Memory B cell (primary cell): Measurements from ENCODE around the gene U2AF1L4.

ENCODE experiments used
- ATAC-seq: fragments of 150-1000 bp; cut with Tn5 transposase; 2 replicates; pipeline ENCODE4 v1.10.0; 2021; ENCODE audit warnings: low read depth, mild to moderate bottlenecking, moderate library complexity
- DNase-seq, 2 donors: peaks; one replicate each; pipeline ENCODE4 v3.0.0; 2022; ENCODE audit warnings: low spot score in 2 of 2
- H3K27ac Mint-ChIP-seq: one replicate; pipeline ENCODE4 v1.8.0; 2022; ENCODE audit warnings: mild to moderate bottlenecking, moderate library complexity, mixed read lengths
- H3K27me3 Mint-ChIP-seq: one replicate; pipeline ENCODE4 v1.8.0; 2022; ENCODE audit warnings: mixed read lengths
- H3K36me3 Mint-ChIP-seq: one replicate; pipeline ENCODE4 v1.8.0; 2022; ENCODE audit warnings: mild to moderate bottlenecking, mixed read lengths
- H3K4me1 Mint-ChIP-seq: one replicate; pipeline ENCODE4 v1.8.0; 2022; ENCODE audit warnings: mixed read lengths
- H3K4me3 Mint-ChIP-seq: one replicate; pipeline ENCODE4 v1.8.0; 2022; ENCODE audit warnings: mild to moderate bottlenecking, moderate library complexity, mixed read lengths
- H3K9me3 Mint-ChIP-seq: one replicate; pipeline ENCODE4 v1.8.0; 2022; ENCODE audit warnings: mixed read lengths

The U2AF1L4 gene

DNA sequence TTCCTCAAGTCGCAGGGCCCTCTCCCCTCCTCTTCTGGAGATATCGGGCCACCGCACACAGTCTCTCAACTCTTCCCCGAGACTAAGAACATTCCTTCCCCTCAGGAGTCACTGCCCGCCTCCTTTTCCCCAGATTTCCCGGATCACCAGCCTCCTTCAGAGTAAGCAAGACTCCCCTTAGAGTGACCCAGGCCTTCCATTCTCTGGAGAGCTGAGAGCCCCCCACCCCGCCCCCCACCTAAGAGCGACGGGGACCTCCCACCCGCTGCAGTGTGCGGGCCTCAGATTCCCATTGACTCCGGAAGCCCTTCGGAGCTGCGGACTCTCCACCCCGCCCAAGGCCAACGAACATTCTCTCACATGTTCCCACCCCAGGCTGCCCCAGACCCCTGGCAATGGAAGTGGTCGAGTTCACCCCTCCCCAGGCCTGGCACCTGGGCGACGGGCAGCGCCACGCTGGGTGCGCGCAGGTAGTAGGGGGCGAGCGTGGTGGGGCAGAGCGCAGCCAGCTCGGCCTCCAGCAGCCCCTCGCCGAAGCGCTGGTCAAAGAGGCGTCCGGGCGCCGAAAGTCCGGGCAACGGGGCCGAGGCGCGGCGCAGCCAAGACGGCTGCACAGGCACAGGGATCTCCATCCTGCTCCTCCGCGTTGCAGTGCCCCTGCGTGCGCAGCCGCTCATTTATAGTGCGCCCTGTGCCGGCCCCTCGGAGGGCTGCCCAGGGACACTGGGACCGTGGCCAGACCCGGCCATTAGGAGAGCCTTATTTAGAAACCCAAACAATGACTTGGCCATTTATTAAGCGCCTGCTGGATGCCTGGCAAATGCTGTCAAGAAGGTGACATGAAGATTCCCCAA is 11.4 kb upstream of the U2AF1L4 start, which contains the start of gene HSPB6:
TSS of gene HSPB6 (minus strand) at position 653 of the 854 bp plus-strand sequence. CDS start at position 632, 21 bp downstream.
- peaks cover 13% of the 10 kb centered on the region for H3K27me3 Mint-ChIP-seq
- H3K4me3 Mint-ChIP-seq = peak within 1 kb of the TSS; percentile 89
- DNase-seq (no peak), ATAC-seq (no peak)
- peak within 1 kb of the TSS; percentile 87 for H3K27ac Mint-ChIP-seq
- H3K9me3 Mint-ChIP-seq = no peaks in the 10 kb centered on the region
- H3K36me3 Mint-ChIP-seq = peaks cover 23% of the 10 kb centered on the region
- peaks cover 20% of the 10 kb centered on the region for H3K4me1 Mint-ChIP-seq

DNA sequence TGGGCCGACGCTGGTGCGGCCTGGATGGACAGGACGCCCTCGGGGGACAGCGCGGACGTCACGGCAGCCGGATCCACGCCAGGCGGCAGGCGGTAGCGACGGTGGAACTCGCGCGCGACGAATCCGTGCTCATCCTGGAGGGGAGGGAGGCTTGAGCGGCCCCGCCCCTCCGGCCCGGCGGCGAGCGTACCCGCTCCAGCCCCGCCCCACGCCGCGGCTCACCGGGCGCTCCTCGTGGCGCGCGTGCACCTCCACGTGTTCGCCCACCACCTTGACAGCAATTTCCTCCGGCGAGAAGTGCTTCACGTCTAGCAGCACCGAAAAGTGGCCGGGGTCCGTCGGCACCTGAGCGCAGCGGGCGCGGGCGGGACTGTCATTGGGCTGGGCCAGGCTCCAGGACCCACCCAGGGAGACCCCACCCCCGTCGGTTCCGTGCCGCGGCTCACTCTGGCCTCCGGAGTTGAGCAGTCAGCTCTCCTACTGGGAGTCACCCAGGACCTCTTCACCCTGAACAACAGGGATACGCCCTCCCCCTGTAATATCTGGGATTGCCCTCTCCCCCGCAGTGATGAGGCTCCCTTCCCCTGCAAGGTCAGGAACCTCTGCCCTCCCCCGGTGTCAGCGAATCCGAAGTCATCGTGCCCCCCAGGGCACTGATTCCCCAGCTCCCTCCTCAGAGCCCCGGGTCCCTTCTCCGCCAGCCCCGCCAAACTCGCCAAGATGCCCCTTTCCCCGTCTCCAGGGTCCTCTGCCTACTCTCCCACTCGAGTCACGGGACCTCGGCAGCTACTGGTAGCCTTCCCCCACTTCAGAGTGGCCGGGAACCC is 10.5 kb upstream of the U2AF1L4 start:
- H3K9me3 Mint-ChIP-seq = no peaks in the 10 kb centered on the region
- H3K27ac Mint-ChIP-seq = no peak overlapping the region
- peaks cover 20% of the 10 kb centered on the region for H3K4me1 Mint-ChIP-seq
- ATAC-seq (peak; percentile 5), DNase-seq (no peak)
- H3K4me3 Mint-ChIP-seq = peak overlapping the region; percentile 41
- H3K27me3 Mint-ChIP-seq = peaks cover 13% of the 10 kb centered on the region
- peaks cover 23% of the 10 kb centered on the region for H3K36me3 Mint-ChIP-seq

DNA sequence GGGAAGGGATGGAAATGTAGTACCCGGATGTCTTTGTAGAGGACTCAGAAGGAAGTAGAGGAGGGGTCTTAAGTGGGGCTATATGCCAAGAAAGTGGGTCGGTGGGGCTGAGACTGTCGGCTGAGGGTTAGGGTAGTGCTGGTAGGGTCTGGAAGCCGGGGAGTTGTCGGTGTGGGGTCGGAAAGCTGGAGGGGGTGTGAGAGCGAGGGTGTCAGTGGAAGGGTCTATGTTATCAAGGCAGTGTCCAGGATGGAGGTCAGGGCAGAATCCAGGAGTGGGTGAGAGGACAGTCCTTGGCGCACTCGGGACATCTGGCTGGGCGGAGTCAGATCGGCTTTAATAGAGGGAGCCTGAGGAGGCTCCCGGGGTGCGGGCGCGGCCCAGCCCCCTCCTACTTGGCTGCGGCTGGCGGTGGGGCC is 9.9 kb upstream of the U2AF1L4 start:
- H3K36me3 Mint-ChIP-seq = peaks cover 23% of the 10 kb centered on the region
- no peaks in the 10 kb centered on the region for H3K9me3 Mint-ChIP-seq
- peaks cover 23% of the 10 kb centered on the region for H3K4me1 Mint-ChIP-seq
- peaks cover 13% of the 10 kb centered on the region for H3K27me3 Mint-ChIP-seq
- DNase-seq (no peak), ATAC-seq (no peak)
- no peak overlapping the region for H3K27ac Mint-ChIP-seq
- peak overlapping the region; percentile 53 for H3K4me3 Mint-ChIP-seq

DNA sequence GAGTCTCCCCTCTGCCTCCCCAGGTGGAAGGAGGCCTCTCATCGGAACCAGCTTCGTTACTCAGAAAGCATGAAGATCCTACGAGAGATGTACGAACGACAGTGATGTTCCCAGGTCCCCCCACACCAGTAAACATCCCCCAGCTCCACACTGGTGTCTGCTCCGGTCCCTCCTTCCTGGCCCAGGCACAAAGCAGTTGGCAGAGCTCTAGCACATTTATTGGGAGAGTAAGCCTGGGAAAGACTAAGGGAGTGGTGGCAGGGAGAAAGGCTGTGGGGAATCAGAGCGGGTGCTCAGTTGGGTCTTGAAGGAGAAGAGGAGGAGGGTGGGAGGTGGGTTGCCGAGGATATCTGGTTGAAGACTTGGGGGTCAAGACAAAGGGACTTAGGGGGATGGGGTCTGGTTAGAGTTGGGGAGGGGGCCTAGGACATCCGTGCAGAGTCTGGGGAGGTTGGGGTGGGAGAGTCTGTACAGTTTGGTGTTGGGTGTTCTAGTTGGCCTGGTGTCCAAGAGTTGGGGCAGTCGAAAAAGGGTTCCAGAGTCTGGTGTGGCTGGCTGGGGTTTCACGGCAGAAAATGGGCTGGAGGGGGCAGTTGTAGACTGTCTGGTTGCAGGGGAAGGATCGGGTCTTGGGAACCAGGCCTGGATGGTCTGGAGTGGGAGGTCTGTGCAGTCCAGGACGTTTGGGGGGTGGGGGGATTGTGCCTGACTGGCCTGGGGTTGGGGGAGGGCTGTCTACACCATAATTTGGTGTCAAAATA is 9.3 kb upstream of the U2AF1L4 start:
- Mint-ChIP-seq H3K4me1 (peaks cover 26% of the 10 kb centered on the region), H3K9me3 (no peaks in the 10 kb centered on the region), H3K27me3 (peaks cover 13% of the 10 kb centered on the region), H3K36me3 (peaks cover 24% of the 10 kb centered on the region), H3K27ac (no peak overlapping the region), H3K4me3 (peak overlapping the region; percentile 53)
- DNase-seq (no peak), ATAC-seq (no peak)

DNA sequence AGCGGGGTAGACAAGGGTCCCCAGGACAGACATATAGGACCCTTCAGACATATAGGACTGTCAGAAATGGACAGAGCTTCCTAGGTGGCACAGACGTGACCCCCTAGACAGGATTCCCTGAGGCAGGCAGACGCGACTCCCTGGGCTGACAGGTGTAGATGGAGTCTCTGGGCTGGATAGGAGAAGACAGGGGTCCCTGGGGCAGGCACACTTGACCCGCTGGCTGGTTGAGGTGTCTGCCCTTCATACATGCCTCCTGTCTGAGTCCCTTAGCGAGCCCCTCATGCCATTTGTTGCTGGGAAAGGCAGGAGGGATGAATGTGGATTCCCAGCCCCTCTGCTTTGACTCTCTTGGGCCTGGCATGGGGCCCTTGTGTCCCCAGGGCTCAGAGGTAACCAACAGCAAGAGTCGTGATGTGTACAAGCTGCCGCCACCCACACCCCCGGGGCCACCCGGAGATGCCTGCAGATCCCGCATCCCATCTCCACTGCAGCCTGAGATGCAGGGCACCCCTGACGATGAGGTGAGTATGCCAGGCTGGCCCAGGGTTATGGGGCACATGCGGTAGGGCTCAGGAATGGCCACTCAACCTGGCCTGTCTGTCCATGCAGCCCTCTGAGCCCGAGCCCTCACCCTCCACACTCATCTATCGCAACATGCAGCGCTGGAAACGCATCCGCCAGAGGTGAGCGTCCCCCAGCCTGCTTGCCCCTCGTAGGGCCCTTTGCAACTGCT is 8.6 kb upstream of the U2AF1L4 start:
- no peak for DNase-seq
- peaks cover 13% of the 10 kb centered on the region for H3K27me3 Mint-ChIP-seq
- H3K9me3 Mint-ChIP-seq = no peaks in the 10 kb centered on the region
- peaks cover 25% of the 10 kb centered on the region for H3K4me1 Mint-ChIP-seq
- H3K36me3 Mint-ChIP-seq = peaks cover 24% of the 10 kb centered on the region
- H3K4me3 Mint-ChIP-seq = no peak overlapping the region
- no peak for ATAC-seq
- H3K27ac Mint-ChIP-seq = no peak overlapping the region

DNA sequence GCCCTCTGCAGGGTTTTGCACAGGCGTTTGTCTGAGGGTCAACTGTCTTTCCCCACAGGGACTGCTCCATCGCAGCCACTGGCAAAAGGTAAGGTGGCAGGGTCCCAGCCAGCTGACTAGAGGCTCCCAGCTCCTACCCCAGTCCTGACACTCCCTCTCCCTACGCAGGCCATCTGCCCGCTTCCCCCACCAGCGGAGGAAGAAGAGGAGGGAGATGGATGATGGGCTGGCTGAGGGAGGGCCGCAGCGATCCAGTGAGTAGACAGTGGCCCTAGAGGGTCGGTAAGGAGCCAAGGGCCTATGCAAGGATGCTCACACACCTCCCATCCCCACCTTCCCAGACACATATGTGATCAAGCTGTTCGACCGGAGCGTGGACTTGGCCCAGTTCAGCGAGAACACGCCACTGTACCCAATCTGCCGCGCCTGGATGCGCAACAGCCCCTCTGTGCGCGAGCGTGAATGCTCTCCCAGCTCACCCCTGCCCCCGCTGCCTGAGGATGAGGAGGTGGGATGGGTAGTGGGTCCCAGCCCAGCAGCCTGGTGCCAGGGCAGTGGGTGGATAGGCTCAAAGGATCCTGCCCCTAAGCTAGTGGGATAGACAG is 7.6 kb upstream of the U2AF1L4 start:
- Mint-ChIP-seq H3K27ac (no peak overlapping the region), H3K4me1 (peaks cover 31% of the 10 kb centered on the region), H3K9me3 (no peaks in the 10 kb centered on the region), H3K4me3 (no peak overlapping the region), H3K27me3 (peaks cover 13% of the 10 kb centered on the region), H3K36me3 (peaks cover 24% of the 10 kb centered on the region)
- no peak for DNase-seq
- no peak for ATAC-seq

DNA sequence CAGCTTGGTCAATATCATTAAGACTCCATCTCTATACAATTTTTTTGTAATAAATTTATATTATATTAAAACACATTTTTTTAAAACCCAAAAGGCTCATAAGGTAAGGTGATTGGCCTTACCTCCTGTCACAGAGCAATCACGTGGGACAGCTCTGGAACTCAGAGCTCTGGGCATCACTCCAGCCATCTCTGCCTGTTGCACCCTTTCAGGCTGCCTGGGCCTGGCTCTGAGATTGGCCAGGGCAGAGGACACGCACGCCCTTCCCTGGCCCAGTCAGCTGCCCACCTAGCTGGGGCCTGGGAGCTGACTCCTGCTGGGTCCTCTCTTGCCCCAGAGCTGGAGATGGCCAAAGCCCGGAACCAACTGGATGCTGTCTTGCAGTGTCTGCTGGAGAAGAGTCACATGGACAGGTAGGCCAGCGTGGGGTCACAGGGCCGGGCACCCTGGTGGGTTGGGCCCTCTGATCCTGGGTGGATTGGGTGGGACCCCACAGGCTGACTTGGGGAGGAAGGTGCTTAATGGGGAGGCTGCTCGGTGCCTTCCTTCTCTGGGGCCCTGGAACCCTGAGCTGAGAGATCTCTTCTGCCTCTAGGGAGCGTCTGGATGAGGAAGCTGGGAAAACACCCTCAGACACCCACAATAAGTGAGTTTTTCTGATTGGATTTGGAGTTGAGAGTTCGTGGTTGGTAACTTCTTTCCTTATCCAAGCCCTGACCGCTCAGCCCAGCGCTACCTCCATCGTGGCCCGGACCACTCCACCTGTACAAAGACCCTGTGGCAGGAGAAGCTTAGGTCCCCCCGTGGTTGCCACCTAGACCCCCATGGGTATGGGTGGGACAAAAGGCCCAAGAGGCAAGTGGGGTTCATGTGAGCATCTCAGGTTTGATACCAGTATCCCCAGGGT is 6.9 kb upstream of the U2AF1L4 start:
- Mint-ChIP-seq H3K27ac (no peak overlapping the region), H3K27me3 (peaks cover 13% of the 10 kb centered on the region), H3K36me3 (peaks cover 24% of the 10 kb centered on the region), H3K4me1 (peaks cover 31% of the 10 kb centered on the region), H3K9me3 (no peaks in the 10 kb centered on the region), H3K4me3 (no peak overlapping the region)
- ATAC-seq (no peak), DNase-seq (no peak)

DNA sequence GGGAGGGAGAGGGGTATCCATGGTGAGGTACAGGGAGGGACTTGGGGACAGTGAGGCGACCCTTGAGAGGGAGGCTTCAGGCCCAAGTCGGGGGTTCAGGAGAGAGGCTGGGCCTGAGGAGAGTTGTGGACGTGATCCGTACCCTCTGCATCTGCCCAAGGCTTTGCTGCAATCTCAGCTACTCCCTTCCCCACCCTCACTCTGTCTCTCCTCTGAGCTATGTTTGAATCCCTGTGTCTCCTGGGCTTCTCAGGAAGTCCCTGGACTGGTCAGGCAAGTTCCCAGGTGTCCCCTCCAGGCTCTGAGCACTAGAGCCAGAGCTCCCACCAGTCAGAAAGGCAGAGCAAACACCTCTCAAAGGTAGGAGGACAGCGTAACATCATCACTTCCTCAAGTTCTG is 4.9 kb upstream of the U2AF1L4 start:
- Mint-ChIP-seq H3K27ac (no peak overlapping the region), H3K36me3 (peaks cover 19% of the 10 kb centered on the region), H3K4me1 (peaks cover 26% of the 10 kb centered on the region), H3K4me3 (peak overlapping the region; percentile 51), H3K9me3 (no peaks in the 10 kb centered on the region), H3K27me3 (peaks cover 7% of the 10 kb centered on the region)
- ATAC-seq = no peak
- DNase-seq = no peak

DNA sequence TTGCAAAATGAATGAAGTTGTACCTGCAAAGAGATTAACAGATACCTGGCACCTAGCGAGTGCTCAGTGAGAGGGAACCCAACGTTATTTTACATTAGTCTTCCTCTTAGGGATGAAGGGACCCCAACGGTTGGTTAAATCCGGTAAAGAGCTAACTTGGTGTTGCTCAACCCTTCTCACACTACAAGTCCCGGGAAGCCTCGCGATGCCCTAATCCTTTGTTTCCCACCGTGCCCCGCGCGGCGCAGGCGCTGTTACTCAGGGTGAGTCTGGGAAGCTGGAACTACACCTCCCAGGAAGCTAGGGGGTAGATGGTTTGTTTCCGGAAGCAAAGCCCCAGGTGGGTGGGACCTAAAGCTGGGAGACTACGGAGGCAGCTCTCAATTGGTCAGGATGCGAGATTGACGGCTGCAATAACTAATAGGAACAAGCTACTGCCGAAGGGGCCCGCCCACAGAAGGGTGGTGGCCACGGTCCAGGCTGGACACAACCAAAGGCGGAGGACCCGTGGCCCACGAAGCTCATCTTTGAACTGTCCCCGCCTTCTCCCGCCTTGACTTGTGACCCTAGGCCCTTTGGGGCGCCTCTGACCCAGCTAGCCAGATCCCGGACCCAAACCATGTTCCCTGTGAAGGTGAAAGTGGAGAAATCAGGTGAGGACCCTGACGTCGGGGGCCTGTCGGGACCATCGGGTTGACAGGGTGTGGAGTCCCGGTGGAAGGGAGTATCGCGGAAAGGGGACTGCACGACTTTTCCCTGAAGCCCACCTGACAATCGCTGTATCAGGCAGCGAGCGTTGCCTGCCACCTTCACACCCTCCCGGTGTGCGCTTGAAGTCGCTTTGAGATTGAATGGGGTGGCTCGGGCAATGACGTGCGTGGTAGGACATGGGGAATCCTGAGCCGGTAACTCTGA is 3.1 kb upstream of the U2AF1L4 start, which contains the start of gene LIN37:
TSS of gene LIN37 (plus strand) at position 471 of the 915 bp plus-strand sequence. CDS start at position 620, 149 bp downstream.
- peaks cover 6% of the 10 kb centered on the region for H3K36me3 Mint-ChIP-seq
- no peaks in the 10 kb centered on the region for H3K9me3 Mint-ChIP-seq
- DNase-seq (peak; percentile 97), ATAC-seq (peak; percentile 68)
- no peaks in the 10 kb centered on the region for H3K27me3 Mint-ChIP-seq
- peak within 1 kb of the TSS; percentile 90 for H3K27ac Mint-ChIP-seq
- H3K4me1 Mint-ChIP-seq = peaks cover 23% of the 10 kb centered on the region
- peak within 1 kb of the TSS; percentile 96 for H3K4me3 Mint-ChIP-seq

DNA sequence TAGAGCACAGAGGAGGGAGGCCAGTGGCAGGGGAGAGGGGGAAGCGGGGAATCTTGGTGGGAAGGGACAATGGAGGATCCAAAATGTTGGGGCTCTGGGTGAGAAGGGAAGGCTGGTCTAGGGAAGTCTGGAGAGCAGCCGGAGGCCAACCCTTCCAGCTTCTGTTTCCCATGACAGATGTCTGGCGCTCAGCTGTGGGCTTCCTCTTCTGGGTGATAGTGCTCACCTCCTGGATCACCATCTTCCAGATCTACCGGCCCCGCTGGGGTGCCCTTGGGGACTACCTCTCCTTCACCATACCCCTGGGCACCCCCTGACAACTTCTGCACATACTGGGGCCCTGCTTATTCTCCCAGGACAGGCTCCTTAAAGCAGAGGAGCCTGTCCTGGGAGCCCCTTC is 1.3 kb upstream of the U2AF1L4 start:
- peaks cover 29% of the 10 kb centered on the region for H3K4me1 Mint-ChIP-seq
- peak overlapping the region; percentile 96 for H3K4me3 Mint-ChIP-seq
- DNase-seq (no peak), ATAC-seq (no peak)
- H3K27ac Mint-ChIP-seq = peak overlapping the region; percentile 98
- H3K9me3 Mint-ChIP-seq = no peaks in the 10 kb centered on the region
- no peaks in the 10 kb centered on the region for H3K27me3 Mint-ChIP-seq
- peaks cover 6% of the 10 kb centered on the region for H3K36me3 Mint-ChIP-seq

DNA sequence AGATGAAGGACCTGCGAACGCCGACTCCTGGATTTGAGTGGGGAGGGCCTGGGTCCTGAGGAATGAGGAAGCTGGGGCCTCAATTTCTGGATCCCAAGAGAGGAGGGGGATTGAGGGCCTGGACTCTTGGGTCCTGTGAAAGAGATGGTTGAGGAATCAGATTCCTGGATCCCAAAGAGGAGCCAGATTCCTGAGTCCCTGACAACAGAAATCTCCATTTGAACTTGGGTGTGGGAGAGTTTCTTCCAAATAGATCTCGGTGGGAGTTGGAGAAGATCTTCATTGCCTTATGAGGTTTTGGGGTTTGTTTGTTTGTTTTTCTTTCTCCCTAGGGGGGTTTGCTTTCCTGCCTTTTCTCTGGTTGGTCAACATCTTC is 857 bp upstream of the U2AF1L4 start:
- ATAC-seq (no peak), DNase-seq (no peak)
- Mint-ChIP-seq H3K4me3 (peak overlapping the region; percentile 96), H3K27me3 (no peaks in the 10 kb centered on the region), H3K9me3 (no peaks in the 10 kb centered on the region), H3K4me1 (peaks cover 29% of the 10 kb centered on the region), H3K27ac (peak overlapping the region; percentile 98), H3K36me3 (peaks cover 6% of the 10 kb centered on the region)
